ENCODE results near the gene FSIP2.
"Not testable (repeated sequence)": the region's sequence is repeated elsewhere in the genome, so short reads cannot be mapped to it uniquely, and the experiment has no call there.

The FSIP2 gene

GRCh38 chr2:185811580-185811979 lies 73.0 kb downstream of the FSIP2 start:
- no peak for DNase-seq

GRCh38 chr2:185813707-185814106 lies 75.1 kb downstream of the FSIP2 start:
- no peak for DNase-seq

GRCh38 chr2:185817991-185818390 lies 79.4 kb downstream of the FSIP2 start:
- no peak for DNase-seq

GRCh38 chr2:185821467-185821866 lies 82.9 kb downstream of the FSIP2 start:
- no peak for DNase-seq

- no peak for DNase-seq
Measured at GRCh38 chr2:185823773-185824172, 85.2 kb downstream of the FSIP2 start.

GRCh38 chr2:185825557-185825956 lies 87.0 kb downstream of the FSIP2 start:
- DNase-seq, result no peak

GRCh38 chr2:185828326-185828725 lies 89.7 kb downstream of the FSIP2 start:
- no peak for DNase-seq

- no peak for DNase-seq
Measured at GRCh38 chr2:185833864-185834263, 95.3 kb downstream of the FSIP2 start.

- no peak for DNase-seq
Measured at GRCh38 chr2:185835974-185836373, 97.4 kb downstream of the FSIP2 start.

- DNase-seq, result no peak
Measured at GRCh38 chr2:185854885-185855284, 116.3 kb downstream of the FSIP2 start.

- no peak for DNase-seq
Measured at GRCh38 chr2:185857691-185858090, 119.1 kb downstream of the FSIP2 start.

- no peak for DNase-seq
Measured at GRCh38 chr2:185859506-185859905, 120.9 kb downstream of the FSIP2 start.

GRCh38 chr2:185860321-185860720 lies 121.7 kb downstream of the FSIP2 start:
- DNase-seq, result no peak

GRCh38 chr2:185862657-185863398 lies 124.2 kb downstream of the FSIP2 start:
- no peak for DNase-seq

- not testable (repeated sequence) for DNase-seq
Measured at GRCh38 chr2:185864468-185865260, 126.1 kb downstream of the FSIP2 start.

- DNase-seq, result no peak
Measured at GRCh38 chr2:185875136-185875931, 136.7 kb downstream of the FSIP2 start.

GRCh38 chr2:185876234-185876633 lies 137.6 kb downstream of the FSIP2 start:
- no peak for DNase-seq

GRCh38 chr2:185880396-185880795 lies 141.8 kb downstream of the FSIP2 start:
- DNase-seq, result no peak

Measured in stimulated activated CD4-positive, alpha-beta T cell treated with anti-CD3 and anti-CD28 coated beads, Interleukin-15, amount 100 ng/mL, for 24 hours (primary cell).